Thymus (tissue), 11 donors: ENCODE data around the gene CHST3. TPM values are rescaled to one million over a fixed set of nuclear protein-coding genes. Genes with fewer than 3 reads are reported as not detected.

Source experiments
- DNase-seq, 9 donors: peaks; one replicate each; pipeline ENCODE4 v3.0.0-alpha.2; 2013; ENCODE audit warnings: low spot score in 9 of 9, low read depth in 6 of 9, missing footprints in 1 of 9
- H3K27ac ChIP-seq, 2 donors: one replicate each; pipeline ENCODE4 v1.5.1; 2013; ENCODE audit warnings: control low read depth in 1 of 2, low read depth in 1 of 2, low read length in 1 of 2, mild to moderate bottlenecking in 1 of 2, moderate library complexity in 1 of 2
- H3K27me3 ChIP-seq, 2 donors: one replicate each; pipeline ENCODE4 v1.5.1; 2013; ENCODE audit warnings: low read length in 1 of 2; ENCODE audit not compliant: control insufficient read depth in 2 of 2, insufficient read depth in 1 of 2
- H3K36me3 ChIP-seq, 2 donors: one replicate each; pipeline ENCODE4 v1.5.1; 2013; ENCODE audit warnings: low read length in 1 of 2, mild to moderate bottlenecking in 1 of 2, moderate library complexity in 1 of 2; ENCODE audit not compliant: control insufficient read depth in 2 of 2, insufficient read depth in 2 of 2
- H3K4me1 ChIP-seq, 2 donors: one replicate each; pipeline ENCODE4 v1.5.1; 2013; ENCODE audit warnings: low read length in 2 of 2; ENCODE audit not compliant: control insufficient read depth in 2 of 2, insufficient read depth in 2 of 2
- H3K4me3 ChIP-seq, 2 donors: one replicate each; pipeline ENCODE4 v1.5.1; 2013; ENCODE audit warnings: low read length in 2 of 2, control low read depth in 1 of 2, mild to moderate bottlenecking in 1 of 2
- H3K9me3 ChIP-seq, 2 donors: one replicate each; pipeline ENCODE4 v1.5.1; 2013; ENCODE audit warnings: low read length in 1 of 2, mild to moderate bottlenecking in 1 of 2; ENCODE audit not compliant: control insufficient read depth in 2 of 2, insufficient read depth in 1 of 2
- WGBS: extraction: QIAGEN DNeasy Blood & Tissue Kit; methylation state at CpG from one replicate; pipeline ENCODE4 v1.1.7; 2013; 5-methylcytosine and 5-hydroxymethylcytosine counted together
- polyA plus RNA-seq: library from polyadenylated mRNA; stranded (reverse); fragments of 200-250 nt; gene quantifications from one replicate; pipeline ENCODE4 v1.2.3, GENCODE V29; 2013
- total RNA-seq: library from RNA; stranded (reverse); fragments of 120-200 nt; gene quantifications from one replicate; pipeline ENCODE4 v1.2.4, GENCODE V29; 2013
- donor health status: healthy.

CHST3 gene
- total and polyA plus RNA-seq, 2 donors = 2.5 to 5.9 TPM

DNA sequence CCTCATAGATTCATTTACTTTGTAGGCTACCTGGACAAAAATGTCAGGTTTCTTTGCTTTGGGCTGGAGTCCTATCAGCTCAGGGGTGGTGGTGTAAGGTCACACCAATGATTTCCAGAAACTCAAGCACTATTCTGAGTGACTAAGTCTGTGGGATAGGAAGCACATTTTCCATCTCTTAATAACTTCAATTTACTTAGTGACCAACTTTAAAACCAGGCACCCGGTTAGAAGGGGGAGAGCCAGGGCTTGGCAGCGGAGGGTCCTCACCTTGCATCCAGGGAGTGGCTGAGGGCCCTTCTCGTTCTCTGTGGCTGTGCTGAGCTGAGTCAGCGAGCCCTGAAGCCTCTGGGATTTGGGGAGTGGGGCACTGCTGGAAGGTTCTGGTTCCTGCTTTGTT lies 6.7 kb downstream of the CHST3 start:
- H3K27ac ChIP-seq = peak overlapping the region in 1 of 2 donors; percentile 12
- 92% methylated on average over 4 of the region's 4 CpGs for WGBS
- H3K4me1 ChIP-seq = peaks cover 7 to 15% of the 10 kb centered on the region in 2 donors
- peaks cover 0 to under 1% of the 10 kb centered on the region in 2 donors for H3K9me3 ChIP-seq
- DNase-seq = no peak
- H3K36me3 ChIP-seq = no peaks in the 10 kb centered on the region
- H3K4me3 ChIP-seq = no peak overlapping the region
- H3K27me3 ChIP-seq = peaks cover 3 to 29% of the 10 kb centered on the region in 2 donors

DNA sequence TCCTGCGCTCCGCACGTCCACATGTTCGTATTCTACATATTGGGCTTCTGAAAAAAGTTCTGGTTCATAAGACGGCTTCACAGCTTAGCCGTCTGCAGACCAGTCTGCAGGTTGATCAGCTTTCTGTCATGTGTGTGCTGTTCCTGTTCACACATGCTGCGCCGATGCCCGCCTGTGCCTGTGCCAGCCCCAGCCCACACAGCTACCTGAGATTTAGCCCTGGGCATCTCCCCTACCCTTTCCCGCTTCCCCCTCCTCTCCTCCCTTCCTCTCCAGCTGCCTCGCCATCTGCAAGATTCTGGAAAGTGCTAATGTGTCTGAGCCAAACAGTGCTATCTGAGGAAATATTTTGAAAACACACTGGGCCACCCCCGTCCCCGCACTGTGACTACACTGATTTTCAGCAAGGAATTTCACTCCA lies 7.1 kb downstream of the CHST3 start:
- Histone ChIP-seq H3K27me3 (peaks cover 0 to 25% of the 10 kb centered on the region in 2 donors), H3K4me3 (no peak overlapping the region), H3K9me3 (no peaks in the 10 kb centered on the region), H3K27ac (no peak overlapping the region), H3K4me1 (peaks cover 7 to 18% of the 10 kb centered on the region in 2 donors), H3K36me3 (no peaks in the 10 kb centered on the region)
- 89% methylated on average over 13 of the region's 13 CpGs for WGBS
- no peak for DNase-seq

DNA sequence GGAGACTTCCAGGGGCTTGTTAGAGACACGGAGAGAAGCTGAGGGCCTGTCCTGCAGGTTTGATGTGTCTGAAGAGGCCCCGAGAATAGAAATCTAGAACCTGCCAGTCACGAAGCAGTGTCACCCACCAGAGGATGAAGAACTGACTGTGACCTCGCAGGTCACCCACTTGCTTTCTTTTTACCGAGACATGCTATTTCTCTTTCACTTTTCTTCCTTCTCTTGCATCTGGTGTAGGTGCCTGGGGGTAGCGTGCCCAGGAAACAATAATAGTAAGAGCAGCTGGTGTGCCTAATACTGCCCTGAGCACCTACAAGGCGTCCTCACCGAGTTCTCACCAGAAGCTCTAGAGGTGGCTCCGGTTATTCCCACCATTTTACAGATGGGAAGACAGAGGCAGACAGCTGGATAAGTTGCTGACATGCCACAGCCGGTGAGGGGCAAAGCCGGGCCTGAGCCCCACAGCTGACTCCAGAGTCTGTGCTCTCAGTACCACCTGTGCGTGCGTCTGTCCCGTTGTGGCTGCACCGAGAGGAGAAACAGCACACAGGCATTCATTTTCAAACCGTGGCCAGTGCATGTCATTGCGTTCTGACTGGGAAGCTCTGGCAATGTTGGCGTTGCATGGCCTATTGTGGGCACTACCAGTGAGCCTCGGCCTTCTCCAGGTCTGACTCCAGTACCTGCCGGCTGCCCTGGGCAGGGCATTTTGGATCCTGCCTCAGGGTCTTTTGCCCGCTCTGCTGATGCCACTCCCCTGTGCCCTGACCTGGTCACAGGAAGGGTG lies 7.8 kb downstream of the CHST3 start:
- DNase-seq = no peak
- WGBS = 93% methylated on average over 21 of the region's 21 CpGs
- Histone ChIP-seq H3K36me3 (no peaks in the 10 kb centered on the region), H3K4me1 (peaks cover 7 to 18% of the 10 kb centered on the region in 2 donors), H3K27me3 (peaks cover 0 to 18% of the 10 kb centered on the region in 2 donors), H3K4me3 (no peak overlapping the region), H3K9me3 (no peaks in the 10 kb centered on the region), H3K27ac (no peak overlapping the region)

DNA sequence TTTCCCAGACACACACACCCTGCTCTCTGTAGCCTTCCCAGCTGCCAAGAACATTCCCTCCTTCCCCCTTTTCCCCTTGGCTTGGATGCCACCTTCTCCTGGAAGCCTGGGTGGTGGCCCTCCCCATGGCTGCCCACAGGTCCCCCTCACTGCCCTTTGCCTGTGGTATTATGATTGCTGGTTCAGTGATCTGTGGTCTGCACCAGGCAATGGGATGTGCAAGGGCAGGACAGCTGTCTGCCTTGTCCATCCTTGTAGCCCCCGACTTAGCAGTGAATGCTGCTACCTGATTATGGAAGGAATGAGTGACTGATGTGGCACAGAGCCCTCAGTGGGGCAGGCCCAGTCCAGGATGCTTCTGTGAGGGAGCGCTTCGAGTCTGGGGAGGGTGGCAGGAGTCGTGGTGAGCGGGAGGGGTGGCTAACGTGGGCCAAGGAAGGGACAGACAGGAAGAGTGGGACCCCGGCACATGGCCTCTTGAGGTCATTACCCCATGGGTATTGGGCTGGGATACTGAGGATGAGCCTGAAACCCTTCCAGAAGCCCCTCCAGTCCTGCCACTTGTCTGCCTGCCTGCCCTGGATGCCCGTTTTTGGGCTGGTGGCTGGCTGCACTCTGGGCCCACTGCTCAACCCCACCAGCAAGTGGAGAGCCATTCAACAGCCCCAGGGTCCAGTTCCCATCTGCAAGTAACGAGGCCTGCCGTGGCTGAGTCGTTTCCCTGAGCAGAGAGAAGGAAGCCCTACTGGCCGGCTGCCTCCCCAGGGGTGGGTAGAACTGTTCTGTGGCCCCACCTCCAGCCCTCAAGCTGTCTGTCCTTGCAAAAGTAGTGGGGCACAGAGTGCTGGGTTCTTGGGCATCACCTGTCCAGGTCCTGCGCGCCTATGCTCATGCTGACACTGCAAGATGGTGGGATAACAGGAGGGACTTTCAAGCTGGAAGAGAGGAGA lies 8.8 kb downstream of the CHST3 start:
- peaks cover 7 to 20% of the 10 kb centered on the region in 2 donors for H3K4me1 ChIP-seq
- 88% methylated on average over 14 of the region's 14 CpGs for WGBS
- H3K27ac ChIP-seq = no peak overlapping the region
- H3K36me3 ChIP-seq = no peaks in the 10 kb centered on the region
- H3K9me3 ChIP-seq = no peaks in the 10 kb centered on the region
- no peak for DNase-seq
- H3K27me3 ChIP-seq = peaks cover 0 to 12% of the 10 kb centered on the region in 2 donors
- no peak overlapping the region for H3K4me3 ChIP-seq

DNA sequence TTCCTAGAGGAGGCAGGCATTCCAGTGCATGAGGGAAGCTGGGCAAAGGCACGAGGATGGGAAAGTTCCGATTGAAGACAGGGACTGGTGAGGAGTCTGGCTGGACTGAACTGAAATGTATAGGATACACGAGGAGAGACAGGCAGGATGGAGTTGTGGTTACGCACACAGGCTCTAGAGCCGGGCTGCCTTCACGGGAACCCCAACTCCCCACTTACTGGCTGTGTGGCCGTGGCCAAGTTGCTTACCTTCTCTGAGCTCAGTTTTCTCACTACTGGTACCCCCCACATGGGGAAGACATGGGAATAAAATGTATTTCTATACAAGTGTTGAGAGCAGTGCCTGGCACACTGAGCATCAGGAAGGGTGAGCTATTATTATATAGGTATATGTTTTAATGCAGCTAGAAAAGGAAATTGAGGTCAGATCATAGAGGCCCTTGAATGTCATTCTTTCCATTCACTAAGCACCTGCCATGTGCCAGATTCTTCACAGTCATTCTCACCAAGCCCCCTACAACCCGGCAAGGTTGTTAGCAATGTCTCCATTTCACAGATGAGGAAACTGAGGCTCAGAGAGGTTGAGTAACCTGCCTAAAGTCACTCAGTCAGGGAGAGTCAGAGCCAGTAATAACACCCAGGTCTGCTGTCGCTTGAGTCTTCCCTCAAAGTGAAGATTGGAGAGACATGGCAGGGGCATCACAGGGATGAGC lies 9.7 kb downstream of the CHST3 start:
- H3K36me3 ChIP-seq = no peaks in the 10 kb centered on the region
- H3K9me3 ChIP-seq = no peaks in the 10 kb centered on the region
- H3K27ac ChIP-seq = no peak overlapping the region
- H3K27me3 ChIP-seq = peaks cover 0 to 8% of the 10 kb centered on the region in 2 donors
- 89% methylated on average over 9 of the region's 9 CpGs for WGBS
- H3K4me1 ChIP-seq = peaks cover 7 to 23% of the 10 kb centered on the region in 2 donors
- no peak for DNase-seq
- H3K4me3 ChIP-seq = no peak overlapping the region

DNA sequence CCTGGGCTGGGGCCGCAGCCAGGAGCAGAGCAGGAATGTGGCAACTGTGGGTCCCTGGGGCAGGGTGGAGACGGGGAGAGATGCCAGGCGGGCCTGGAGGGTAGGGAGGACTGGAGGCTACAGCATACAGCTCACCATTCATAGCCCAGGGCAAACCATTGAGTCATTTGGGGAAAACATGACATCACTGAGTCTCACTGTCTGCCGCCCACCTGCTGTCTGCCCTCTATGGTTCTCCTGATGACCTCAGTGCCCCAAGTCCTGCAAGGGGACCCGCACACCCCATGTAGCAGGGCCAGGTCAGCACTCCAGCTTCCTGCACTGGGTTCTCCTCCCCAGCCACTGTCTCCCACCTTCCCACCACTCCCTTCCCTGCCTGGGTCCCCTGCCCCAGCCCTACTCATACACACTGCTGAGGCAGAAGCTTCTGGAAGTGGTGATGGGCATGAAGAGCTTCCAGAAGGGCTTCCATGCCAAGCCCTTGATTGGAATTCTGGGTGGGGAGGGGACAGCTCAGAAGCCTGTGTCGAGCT lies 10.4 kb downstream of the CHST3 start:
- 94% methylated on average over 6 of the region's 6 CpGs for WGBS
- Histone ChIP-seq H3K36me3 (no peaks in the 10 kb centered on the region), H3K27ac (no peak overlapping the region), H3K9me3 (no peaks in the 10 kb centered on the region), H3K27me3 (peaks cover 0 to 7% of the 10 kb centered on the region in 2 donors), H3K4me1 (peaks cover 7 to 22% of the 10 kb centered on the region in 2 donors), H3K4me3 (no peak overlapping the region)
- DNase-seq = no peak

DNA sequence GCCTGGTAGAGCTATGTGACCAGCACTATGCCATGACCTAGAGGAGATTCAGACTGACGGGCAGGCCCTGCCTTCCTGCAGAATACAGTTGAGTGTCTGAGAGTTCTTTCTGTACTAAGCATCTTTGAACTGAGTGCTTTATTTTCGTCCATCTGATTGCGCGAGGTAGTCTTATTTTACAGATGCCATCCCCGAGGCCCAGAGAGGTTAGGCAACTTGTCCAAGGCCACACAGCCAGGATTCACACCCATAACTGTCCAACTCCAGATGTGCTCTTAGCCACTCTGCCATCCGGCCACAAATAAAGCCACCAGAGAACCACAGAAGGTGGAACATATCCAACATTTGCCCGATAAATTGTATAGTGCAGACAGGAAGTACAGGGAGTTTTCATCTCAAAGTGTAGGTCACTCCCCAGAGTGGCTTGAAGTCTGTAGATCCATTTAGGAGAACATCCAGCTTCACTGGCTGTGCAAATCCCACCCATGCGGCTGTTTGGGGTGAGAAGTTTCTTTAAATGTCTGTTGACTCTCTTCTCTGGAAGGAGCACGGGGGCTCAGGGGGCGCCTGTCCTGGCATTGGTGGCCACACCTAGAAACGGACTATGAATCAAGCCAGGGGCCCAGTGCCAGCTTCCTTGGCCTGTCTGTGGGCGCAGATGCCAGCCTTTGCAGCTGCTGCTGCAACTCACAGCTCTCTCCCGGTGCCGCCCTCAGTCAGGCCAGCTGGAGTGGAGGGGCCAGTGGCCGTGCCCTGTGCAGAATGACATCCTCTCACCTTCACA lies 11.1 kb downstream of the CHST3 start:
- Histone ChIP-seq H3K27ac (no peak overlapping the region), H3K4me1 (peaks cover 7 to 21% of the 10 kb centered on the region in 2 donors), H3K9me3 (no peaks in the 10 kb centered on the region), H3K36me3 (no peaks in the 10 kb centered on the region), H3K27me3 (peaks cover 0 to 3% of the 10 kb centered on the region in 2 donors), H3K4me3 (no peak overlapping the region)
- DNase-seq = no peak
- WGBS = 94% methylated on average over 15 of the region's 15 CpGs
